ENCODE data around the gene EPS8L3. TPM values are rescaled to one million over a fixed set of nuclear protein-coding genes. Genes with fewer than 3 reads are reported as not detected.

EPS8L3 gene
- total and polyA plus RNA-seq, 2 of the 4 experiments (the other 2 are of a cell fraction), result not detected

DNA sequence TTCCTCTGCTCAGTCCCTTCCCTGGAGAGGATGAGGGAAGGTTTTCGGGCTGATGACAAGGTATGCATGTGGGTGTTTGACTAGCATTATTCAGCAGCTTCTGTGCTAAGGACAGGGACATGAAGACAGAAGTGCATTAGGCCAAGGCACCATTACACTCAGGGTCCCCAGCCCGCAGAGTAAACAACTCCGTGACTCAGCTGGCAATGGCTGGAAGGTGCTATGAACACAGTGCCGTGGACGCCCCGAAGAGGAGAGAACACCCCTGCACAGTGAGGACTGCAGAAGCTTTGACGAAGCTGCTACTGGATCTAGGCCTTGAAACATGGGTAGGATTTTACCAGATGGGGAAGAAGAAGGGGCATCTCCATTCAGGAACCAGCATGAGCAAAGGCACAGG, 13.7 kb upstream of the EPS8L3 start:
- H3K4me2 ChIP-seq (ENCODE audit: low read depth, low read length), result no peak overlapping the region
- POLR2A ChIA-PET (ENCODE audit: unreplicated experiment), result no interaction called here
- DNase-seq (no peak), ATAC-seq (ENCODE audit: low read depth) (peak; percentile 3; the same call in 1 of the 2 replicates)
- H4K20me1 ChIP-seq (ENCODE audit: insufficient read depth, low read length), result no peaks in the 10 kb centered on the region
- no peaks in the 10 kb centered on the region for H3K36me3 ChIP-seq (ENCODE audit: control insufficient read depth, insufficient read depth, low read length)
- H2BK15ac ChIP-seq (ENCODE audit: low read depth, low read length), result peak overlapping the region; percentile 2; the same call in 1 of the 3 replicates
- in situ Hi-C loops (cut with MboI; ENCODE audit: low sequenced_read_pairs), result loop anchor here (5.0 to 25.0 kb wide), 2 partner anchors 135 to 210 kb away; partner anchors contain the start of gene CSF1
- H3K14ac ChIP-seq (replicated peaks; ENCODE audit: low read depth, low read length), result peak overlapping the region; percentile 34; the same call in 1 of the 2 replicates
- H3K9me1 ChIP-seq (ENCODE audit: insufficient read depth, low read length), result peaks cover 3% of the 10 kb centered on the region; the same call in 1 of the 2 replicates
- intact Hi-C loops (cut with micrococcal nuclease), result loop anchor here (1.0 to 5.0 kb wide), 4 partner anchors 133 to 330 kb away; partner anchors contain the start of genes AHCYL1 and CSF1
- no peak overlapping the region for H2BK5ac ChIP-seq (ENCODE audit: low read depth, low read length, poor library complexity, severe bottlenecking)
- no peak overlapping the region for H3K9ac ChIP-seq (ENCODE audit: low read depth, low read length)
- peak overlapping the region; percentile 6 for H2AFZ ChIP-seq (replicated peaks; ENCODE audit: low read length, poor library complexity)
- H3K4me1 ChIP-seq (ENCODE audit: control insufficient read depth, insufficient read depth, low read length), result peaks cover 12% of the 10 kb centered on the region; the same call in 1 of the 2 replicates
- no peaks in the 10 kb centered on the region for H3K27me3 ChIP-seq (ENCODE audit: control insufficient read depth, insufficient read depth, low read length)
- no peaks in the 10 kb centered on the region for H3K9me3 ChIP-seq (ENCODE audit: control insufficient read depth, insufficient read depth, low read length)
- H2BK20ac ChIP-seq (ENCODE audit: low read depth, low read length), result peak overlapping the region; percentile 84
- no TSS peak for BruUV-seq (replicated peaks)
- H4K91ac ChIP-seq (ENCODE audit: insufficient read depth, low read depth, low read length), result peak overlapping the region; percentile 34
- dilution Hi-C loops (cut with HindIII; ENCODE audit: low sequenced_read_pairs, unreplicated experiment), result no loop called here
- no peak overlapping the region; the same call in 1 of the 2 replicates for H3K23ac ChIP-seq (ENCODE audit: low read depth, low read length)
- no peak overlapping the region; the same call in 1 of the 2 replicates for H4K5ac ChIP-seq (ENCODE audit: low read depth, low read length)
- H3K18ac ChIP-seq (ENCODE audit: low read depth, low read length), result no peak overlapping the region; the same call in 1 of the 2 replicates
- TF ChIP-seq CEBPB (IDR thresholded peaks at IDR 0.05; ENCODE audit: low read depth, low read length) (no peak), SMC3 (IDR thresholded peaks at IDR 0.05; ENCODE audit: low read depth, low read length) (no peak), BHLHE40 (IDR thresholded peaks at IDR 0.05; ENCODE audit: low read depth, low read length) (no peak), CHD1 (IDR thresholded peaks at IDR 0.05; ENCODE audit: low read depth, low read length) (no peak), RFX5 (IDR thresholded peaks at IDR 0.05; ENCODE audit: low read depth, low read length) (no peak)
- WGBS, 2 experiments (ENCODE audit: extremely low coverage in 2 of 2, insufficient read length in 1 of 2), result 93% methylated on average over 3 of the region's 7 CpGs; no CpG with 5 or more reads in 1 of the 2 experiments
- H2AK9ac ChIP-seq (replicated peaks; ENCODE audit: low read depth, low read length, poor library complexity), result no peak overlapping the region
- H3K79me1 ChIP-seq (ENCODE audit: low read depth in 1 of 2, low read length in 2 of 2), result no peaks in the 10 kb centered on the region
- H3K4me3 ChIP-seq (ENCODE audit: insufficient read depth, low read depth, low read length), result no peak overlapping the region
- peak overlapping the region; percentile 85 for H2BK120ac ChIP-seq (ENCODE audit: low read depth, low read length)
- H3K27ac ChIP-seq (ENCODE audit: insufficient read depth, low read length), result no peak overlapping the region
- peak overlapping the region; percentile 90; the same call in 1 of the 2 replicates for H2AK5ac ChIP-seq (ENCODE audit: low read depth, low read length)
- H3K56ac ChIP-seq (ENCODE audit: extremely low read depth, insufficient read depth, low read length), result no peak overlapping the region; the same call in 1 of the 2 replicates
- CTCF ChIA-PET, result interaction anchor here (0.7 to 3.1 kb wide), 13 partner anchors 13 to 329 kb away, joined by 3 to 69 read pairs (median 4); partner anchors contain the start of gene AHCYL1
- H4K8ac ChIP-seq (ENCODE audit: low read depth in 2 of 2, low read length in 2 of 2), result peak overlapping the region in 1 of 2 experiments; percentile 41; a peak in 1 of 4 replicates
- peak overlapping the region; percentile 81 for H3K4ac ChIP-seq (ENCODE audit: low read depth, low read length)

All from IMR-90 (cell line).